ENCODE results near the gene ZXDC.
A peak's percentile ranks its signal among the peaks of the same experiment; 100 is the strongest.

The ZXDC gene

DNA sequence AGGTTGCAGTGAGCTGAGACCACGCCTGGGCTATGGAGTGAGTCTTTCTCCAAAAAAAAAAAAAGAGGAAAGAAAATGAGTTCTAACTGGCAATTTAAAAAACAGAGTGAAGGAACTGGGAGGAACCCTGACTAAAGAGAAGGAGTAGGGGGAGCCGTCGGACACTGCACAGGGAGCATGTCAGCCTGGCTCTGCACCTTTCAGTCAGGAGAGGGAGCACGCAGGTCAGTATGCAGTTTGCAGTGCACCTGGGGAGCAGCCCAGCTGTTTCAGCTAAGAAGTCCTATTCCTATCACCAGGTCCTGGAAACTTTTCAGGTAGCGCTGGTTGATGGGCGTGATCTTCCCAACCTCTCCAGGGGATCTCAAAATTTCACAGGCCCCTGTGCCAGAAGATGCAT lies 14.9 kb upstream of the ZXDC start:
- no peak for DNase-seq

DNA sequence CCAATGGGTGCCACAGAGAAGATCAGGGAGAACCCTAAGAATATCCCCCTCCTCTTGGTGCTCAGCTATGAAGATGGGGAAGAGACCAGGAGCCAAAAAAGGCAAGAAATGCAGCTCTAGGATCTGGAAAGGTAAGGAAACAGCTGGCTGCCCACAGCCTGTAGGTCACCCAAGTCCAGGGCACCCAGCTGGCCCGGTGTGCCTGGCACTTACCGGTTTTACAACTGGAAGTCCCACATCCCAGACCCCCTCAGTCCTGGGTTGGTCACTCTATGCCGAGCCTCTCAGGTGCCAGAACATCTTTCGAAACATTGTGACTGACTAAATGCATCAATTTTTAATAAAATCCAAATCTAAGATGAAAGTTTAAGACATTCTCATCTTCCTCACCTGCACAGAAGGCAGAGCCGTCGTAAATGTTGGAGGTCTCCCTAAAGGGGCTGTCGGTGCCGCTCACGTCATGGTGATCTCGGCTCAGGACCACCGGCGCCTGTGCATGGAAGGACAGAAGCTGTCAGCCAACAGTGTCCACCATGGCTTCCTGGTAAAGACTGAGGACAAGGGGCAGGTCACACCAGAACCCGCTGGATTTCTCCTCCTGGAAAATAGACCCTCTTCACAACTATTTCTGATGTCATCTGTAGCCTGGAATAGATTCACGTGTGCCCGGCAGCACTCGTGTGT lies 13.3 kb upstream of the ZXDC start:
- no peak for DNase-seq

DNA sequence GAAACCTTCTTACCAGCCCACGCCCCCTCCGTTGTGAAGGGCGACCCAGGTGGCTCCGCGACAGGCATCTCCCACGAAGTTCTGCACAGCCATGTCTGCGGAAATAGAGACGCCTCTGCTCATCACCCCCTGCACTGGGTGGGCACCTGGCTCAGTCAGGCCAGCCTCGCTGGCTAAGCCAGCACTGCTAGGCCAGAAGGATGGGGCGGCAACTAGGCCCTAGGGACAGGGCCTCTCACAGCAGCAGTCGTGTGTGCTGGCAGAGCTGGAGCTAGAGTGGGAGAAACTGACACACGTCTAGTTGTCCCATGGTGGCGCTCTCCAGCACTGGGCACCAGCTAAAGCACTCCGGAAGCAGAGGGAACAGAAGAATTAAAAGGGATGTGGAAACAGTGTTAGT lies 12.5 kb upstream of the ZXDC start:
- DNase-seq, result no peak

DNA sequence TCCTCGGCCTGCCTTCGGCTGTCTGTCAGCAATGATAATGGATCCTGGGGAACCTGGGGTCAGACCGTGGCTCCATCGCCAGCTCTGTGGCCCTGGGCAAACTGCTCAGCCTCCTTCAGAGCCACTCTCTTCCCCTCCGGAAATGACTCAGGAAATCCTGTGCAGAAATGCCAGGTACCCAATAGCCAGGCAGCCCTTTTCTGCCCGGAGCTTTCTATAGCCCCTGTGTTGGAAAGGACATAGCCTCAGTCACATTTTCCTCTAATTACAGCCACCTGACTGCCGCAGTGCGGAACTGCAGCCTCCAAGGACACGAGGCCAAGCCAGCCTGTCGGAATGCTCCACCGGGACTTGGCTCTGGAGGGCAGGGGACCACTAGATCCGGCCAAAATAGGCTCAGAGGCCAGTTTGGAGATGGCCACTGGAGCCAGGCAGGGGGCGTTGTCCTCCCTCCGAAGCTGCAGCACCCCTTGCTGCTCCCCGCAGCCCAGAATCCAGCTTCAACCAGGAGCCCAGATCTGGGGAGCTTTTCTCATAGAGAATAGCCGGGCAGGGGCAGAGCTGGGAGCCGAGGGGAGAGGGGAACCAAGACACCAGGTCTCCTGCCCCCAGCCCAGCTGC lies 11.6 kb upstream of the ZXDC start:
- DNase-seq, result peak in 3 of 56 donors; percentile 7 to 30 (median 12)

DNA sequence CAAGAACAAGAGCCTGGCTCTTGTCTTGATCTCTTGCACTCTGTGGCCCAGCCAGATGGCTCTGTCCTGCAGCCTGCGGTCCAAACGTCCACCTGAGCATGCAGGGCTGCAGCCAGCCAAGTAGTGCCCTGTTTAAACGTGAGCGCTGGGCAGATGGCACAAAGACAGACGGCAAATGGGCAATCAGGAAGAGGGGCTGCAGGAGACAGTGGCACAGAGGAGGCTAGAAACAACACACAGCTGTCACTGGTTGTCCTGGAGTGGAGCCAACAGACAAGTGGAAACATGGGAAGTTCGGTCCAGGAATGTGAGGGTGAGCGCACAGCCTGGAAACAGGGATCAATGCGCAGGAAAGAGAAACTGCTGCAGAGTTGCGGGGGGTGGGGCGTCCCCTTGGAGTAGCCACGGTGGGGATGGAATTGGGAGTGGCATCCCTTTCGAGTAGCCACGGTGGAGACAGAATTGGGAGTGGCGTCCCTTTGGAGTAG lies 10.7 kb upstream of the ZXDC start:
- no peak for DNase-seq

DNA sequence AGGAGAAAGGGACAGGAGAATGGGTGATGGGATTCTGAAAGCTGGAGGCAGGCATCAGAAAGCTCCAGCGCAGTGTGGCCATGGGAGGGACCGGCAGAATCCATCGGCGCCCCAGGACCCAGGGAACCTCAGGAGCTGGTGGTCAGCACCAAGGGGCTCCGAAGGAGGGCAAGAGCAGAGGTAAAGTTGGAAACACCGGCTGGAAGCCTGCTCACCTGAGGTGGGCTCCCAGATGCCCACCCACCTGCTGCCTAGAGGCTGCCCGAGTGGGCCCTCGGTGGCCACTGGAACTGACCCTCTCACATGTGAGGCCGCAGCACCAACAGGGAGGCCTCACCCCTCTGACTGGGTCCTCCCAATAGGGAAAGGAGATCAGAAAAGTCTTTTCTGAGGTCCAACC lies 10.3 kb upstream of the ZXDC start:
- DNase-seq, result no peak

DNA sequence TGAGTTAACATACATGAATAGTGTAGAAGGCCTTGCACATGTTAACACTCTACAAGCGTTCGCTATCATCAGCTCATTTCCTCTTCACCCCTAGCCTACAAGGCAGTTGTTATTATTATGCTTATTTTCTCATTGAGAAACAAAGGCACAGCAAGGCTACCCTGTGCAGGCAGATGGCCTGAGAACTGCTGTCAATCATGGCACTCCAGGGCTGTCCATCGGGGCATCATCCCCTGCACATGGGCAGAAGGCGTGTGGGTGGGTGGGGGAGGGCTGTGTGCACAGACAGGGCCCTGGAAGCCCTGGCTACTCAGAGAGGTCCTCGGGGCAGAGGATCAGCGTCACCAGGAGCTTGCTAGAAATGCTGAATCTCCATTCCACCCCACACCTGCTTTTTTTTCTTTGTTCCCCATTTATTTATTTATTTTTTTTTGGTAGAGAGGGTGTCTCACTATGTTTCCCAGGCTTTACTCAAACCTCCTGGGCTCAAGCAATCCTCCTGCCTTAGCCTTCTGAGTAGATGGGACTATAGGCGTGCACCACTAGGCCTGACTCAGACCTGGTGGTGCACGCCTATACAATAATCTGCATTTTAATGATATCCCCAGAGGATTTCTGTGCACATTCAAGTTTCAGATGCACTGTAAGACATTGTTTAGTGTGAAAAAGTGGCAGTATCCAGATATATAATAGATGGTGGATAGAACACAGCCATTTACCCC lies 9.6 kb upstream of the ZXDC start:
- DNase-seq, result no peak

DNA sequence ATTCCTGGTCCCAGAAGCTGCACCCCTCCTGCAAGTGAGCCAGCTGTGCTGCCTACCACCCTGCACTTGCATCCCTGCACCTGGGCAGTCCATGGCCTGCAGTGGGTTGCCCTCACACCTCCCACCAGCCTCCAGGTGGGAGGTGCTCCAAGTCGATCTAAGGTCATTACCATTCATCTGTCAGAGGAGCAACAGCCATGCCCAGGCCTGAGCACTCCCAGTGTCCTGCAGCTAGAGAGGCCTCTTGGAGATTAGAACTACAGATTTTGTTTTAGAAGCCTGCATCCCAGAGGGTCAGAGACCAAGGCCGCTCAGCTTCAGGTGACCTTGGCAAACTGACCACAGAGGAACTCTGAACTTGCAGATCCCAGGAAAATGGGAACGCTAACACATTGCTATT lies 9.0 kb upstream of the ZXDC start:
- DNase-seq, result no peak

DNA sequence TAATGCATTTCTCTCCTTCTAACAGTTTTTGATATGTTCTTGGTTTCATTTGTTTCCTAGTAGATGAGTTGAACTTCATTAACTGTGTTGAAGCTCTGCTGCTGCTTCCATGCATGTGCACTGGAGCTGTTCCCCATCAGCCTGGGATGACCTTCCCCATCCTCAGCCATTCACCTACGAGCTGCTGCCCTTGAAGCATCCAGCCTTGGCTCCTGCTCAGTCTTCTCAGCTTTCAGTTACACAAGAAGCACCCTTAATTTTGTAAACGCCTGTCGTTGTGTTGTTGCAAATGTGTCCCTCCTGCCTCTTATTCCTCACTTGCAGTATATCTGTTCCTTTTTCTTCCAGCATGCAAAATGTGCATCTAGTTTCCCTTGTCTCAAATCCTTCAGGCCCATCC lies 8.5 kb upstream of the ZXDC start:
- DNase-seq, result no peak

DNA sequence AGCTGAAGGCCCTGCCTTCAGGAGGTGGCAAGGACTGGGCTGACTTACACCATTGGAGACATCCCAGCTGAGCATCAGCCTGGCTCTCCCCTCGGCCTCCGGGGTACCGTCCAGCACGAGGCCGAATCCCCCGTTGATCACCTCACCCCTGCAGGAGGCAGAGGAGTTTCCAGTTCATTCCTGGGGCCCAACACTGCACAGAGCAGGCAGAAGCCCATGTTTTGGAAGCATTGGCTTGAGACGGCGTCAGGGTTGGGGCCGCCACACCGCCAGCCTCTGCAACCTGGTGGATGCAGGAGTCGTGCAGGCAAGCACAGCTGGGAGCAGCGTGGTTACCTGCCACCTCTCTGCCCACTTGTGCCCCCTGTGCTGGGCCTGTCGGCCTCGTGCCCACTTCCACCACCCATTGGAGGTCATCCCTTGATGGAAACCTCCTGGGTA lies 7.7 kb upstream of the ZXDC start:
- no peak for DNase-seq

DNA sequence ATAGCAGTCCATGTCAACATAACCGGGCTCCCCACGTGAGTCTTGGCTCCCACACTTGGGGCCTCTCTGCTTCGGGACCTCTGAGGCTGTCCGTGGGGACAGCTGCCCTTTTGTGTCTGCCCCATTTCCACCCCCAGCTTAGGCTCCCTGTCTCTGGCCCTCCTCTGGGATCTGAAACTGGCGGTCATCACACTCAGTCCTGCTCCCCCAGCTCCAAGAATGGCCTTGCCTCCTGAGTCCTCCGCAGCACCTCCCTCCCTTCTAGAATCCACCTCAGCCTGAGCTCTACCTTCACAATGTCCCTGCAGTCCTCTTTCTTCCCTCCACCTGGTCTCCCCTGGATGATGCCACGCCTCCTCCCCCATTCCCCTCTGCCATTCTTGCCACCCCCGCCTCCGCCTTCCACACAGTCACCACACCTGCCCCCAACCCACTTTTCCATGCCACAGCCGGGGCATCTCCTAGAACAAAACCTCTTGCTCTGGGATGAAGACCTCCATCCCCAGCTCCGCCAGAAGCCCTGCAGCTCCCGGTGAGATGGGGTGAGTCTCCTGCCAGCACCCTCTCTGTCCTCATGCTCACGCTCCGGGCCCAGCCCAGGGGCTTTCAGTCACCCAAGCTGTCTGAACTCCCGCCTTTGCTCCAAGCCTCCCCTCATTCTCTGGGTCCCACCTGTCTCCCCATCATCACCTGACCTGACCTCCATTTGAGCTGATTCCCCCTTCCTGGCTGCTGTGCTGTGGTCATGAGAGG lies 7.0 kb upstream of the ZXDC start:
- no peak for DNase-seq

DNA sequence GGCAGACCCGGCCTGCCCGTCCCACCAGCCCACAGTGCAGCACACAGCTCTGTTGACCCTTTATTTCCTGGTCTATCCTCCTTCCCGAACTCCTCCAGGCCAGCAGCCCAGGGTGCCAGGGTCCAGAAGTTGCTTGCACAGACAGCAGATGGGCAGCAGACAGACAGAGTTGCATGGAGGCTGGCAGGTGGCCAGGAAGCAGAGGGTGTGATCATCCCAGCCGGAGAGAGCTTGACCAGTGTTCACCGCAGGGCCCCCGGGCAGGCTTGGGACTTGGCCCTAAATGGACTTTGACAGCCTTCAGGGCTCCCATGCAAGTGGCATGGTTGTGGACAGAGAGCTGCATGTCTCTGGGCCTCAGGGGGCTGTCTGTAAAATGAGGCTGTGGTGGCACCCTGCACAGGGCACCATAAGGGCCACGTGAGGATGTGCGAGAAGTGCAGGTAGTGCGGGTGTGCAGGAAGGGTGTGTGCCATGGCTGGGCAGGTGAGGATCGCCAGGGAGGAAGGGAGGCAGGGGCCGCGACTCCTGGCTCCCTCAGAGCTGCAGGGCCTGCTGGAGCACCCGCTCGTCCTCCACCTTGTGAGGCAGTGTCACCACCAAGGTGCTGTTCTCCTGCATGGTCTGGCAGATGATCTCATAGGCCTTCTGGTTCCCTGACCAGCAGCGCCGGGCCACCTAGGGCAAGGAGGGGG lies 6.3 kb upstream of the ZXDC start:
- DNase-seq, result peak in 1 of 56 donors; percentile 17

DNA sequence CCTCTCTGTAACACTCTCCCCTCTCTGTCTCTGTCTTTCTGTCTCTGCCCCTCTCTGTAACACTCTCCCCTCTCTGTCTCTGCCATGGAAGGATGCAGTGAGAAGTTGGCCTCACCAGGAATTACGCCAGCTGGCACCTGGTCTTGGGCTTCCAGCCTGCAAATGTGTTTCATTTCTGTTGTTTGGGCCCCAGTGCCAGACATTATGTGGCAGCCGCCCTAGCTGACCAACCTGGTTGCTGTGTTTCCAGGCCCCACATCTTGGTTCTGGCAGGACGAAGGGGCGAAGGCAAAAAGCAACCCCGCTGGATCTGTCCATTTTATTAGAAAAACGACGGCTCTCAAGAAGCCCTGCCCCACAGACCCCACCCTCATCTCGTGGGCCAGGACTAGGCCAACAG lies 5.2 kb upstream of the ZXDC start:
- peak in 3 of 56 donors; percentile 12 to 32 (median 13) for DNase-seq

DNA sequence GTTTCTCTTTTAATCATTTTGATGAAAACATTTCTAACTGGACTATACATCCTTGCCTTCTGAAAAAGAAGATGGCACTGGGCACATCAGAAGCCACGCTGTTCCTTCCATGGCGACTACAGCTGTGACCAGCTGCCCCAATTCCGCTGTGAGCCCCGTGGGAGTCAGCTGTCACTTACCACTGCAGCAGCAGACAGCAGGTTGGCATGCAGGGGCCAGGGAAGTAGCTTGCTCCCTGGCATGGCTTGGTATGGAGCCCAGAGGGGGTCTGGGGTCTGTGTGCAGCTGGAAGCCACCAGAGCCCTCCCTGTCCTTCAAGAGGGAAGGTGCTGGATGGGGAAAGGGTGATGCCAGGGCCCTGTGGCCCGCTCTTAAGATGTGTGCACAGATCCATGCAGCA lies 4.5 kb upstream of the ZXDC start:
- no peak for DNase-seq

DNA sequence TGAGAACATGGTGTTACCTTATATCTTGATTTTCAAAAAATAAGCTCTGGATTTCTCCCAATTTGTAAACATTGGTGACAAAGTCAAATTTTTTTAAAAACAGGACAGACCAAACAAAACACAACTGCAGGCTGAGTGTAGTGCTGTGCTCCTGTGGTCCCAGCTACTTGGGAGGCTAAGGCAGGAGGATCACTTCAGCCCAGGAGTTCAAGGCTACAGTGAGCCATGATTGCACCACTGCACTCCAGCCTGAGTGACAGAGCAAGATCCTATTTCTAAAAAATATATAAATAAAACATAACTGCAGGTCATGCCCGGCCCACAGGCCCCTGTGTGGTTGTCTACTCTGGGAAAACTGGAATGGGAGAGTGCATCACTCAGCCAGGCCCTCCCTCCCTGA lies 4.0 kb upstream of the ZXDC start:
- no peak for DNase-seq

DNA sequence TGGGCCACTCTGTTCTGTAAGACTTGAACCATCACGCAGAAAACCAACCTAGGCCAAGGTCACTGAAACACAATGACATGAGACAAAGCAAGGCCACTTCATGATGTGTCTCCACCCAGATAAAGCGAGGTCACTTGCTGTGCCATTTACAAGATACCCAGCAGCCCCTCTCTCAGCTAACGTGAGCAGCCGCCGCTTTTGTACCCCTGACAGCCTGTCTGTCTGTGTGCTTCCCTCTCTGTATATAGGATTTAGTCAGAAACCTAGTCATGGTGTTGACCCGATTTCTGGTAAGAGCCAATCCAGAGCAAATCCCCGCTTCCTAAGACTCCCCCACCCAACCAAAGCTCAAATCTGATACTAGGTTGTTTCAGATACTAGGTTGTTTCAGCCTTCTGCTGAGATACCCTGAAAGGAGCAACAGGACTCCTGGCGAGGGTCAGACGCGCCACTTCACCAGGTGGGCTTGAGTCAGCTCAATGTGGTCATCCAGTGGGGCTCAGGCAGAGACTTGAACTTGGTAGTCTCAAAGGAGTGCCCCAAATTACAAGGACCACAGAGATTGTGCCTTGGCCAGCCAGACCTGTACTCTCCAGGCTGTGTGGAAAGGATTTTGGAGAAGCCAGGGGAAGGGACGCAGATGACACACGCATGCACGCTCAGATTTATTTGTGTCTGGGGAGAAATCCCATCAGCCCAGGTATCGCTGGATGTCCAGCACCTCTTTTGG lies 3.1 kb upstream of the ZXDC start:
- no peak for DNase-seq

DNA sequence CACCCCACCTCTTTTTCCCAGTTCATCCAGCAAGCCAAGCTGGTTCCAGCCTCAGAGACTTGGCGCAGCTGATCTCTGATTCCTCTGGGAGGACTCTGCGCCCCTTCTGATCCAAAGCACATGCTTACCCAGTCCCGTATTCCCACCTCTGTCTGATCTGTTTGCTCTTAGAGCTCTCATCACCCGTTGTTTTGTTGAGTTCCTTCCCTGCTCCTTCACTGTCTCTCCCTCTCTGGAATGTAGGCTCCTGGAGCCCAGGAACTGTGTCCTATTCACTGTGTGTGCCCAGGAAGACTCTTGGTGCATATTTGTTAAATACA lies 1.3 kb upstream of the ZXDC start:
- DNase-seq, result no peak

DNA sequence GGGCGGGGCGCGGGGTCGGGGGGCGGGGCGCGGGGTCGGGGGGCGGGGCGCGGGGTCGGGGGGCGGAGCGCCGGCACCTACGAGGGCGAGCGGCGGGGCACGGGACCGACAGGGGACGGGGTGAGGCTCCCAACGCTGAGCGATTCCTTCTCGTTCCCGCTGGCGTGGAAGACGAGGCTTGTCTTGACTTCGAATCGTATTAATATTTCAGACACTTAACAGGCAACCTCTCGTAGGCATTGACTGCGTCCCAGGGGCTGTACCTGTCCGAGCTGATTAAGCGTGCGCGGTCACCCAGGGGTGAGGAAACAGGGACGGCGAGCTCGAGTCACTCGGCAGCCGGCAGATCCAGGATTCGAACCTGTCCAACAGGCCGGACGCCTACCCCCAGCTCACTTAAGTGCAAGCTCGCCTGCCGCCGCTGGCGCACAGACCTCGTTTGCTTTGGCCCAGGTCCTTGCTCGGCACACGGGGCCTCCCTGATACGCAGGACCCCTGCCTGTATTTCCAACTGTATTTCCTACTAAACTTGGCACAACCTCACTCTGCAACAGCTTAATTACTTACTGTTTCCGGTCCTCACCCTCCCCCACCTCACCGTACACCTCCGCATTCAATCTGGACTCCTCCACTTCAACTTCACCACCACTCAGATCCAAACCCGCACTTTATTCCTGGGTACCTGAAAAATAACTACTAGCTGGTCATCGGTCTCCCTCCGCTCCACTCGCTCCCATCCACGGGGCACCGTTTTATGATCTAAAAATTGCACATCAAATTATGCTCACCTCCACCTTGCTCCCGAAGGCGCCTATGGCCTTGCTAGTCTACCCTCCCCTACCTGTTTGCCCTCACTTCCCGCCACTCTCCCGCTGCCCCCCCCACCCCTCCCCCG lies 722 bp upstream of the ZXDC start:
- DNase-seq, result peak in 33 of 56 donors; percentile 45 to 90 (median 76)
